Neural cell (in vitro differentiated cells): Measurements from ENCODE around the gene GALNT13. TPM values are rescaled to one million over a fixed set of nuclear protein-coding genes. Genes with fewer than 3 reads are reported as not detected.

Experiments used
- H2AFZ ChIP-seq: fragments of 200-600, 300-800 bp; sonication (generic), shearing (Covaris generic); 2 replicates; pipeline ENCODE4 v1.6.0; 2014; ENCODE audit warnings: low read depth, mild to moderate bottlenecking, antibody characterized with exemption, low read length, moderate library complexity
- H3F3A ChIP-seq: fragments of 200-600 bp; shearing (Covaris generic); 2 replicates; pipeline ENCODE4 v1.6.1; 2016; ENCODE audit warnings: mild to moderate bottlenecking, moderate library complexity, mixed read lengths, antibody characterized with exemption, low read length; ENCODE audit not compliant: insufficient read depth, poor library complexity, severe bottlenecking
- H3K27ac ChIP-seq: fragments of 200-600, 300-800 bp; sonication (generic), shearing (Covaris generic); 2 replicates; pipeline ENCODE4 v1.5.1; 2014; ENCODE audit warnings: mild to moderate bottlenecking, low read length, moderate library complexity
- H3K27me3 ChIP-seq: fragments of 300-800, 200-600 bp; sonication (generic), shearing (Covaris generic); 2 replicates; pipeline ENCODE4 v1.6.0; 2014; ENCODE audit warnings: mild to moderate bottlenecking, low read depth, low read length, moderate library complexity; ENCODE audit not compliant: insufficient read depth
- H3K36me3 ChIP-seq: fragments of 300-800, 200-600 bp; sonication (generic), shearing (Covaris generic); 2 replicates; pipeline ENCODE4 v1.5.1; 2014; ENCODE audit warnings: mild to moderate bottlenecking, antibody characterized with exemption, low read length, moderate library complexity; ENCODE audit not compliant: insufficient read depth
- H3K4me2 ChIP-seq: fragments of 300-800, 200-600 bp; sonication (generic), shearing (Covaris generic); 2 replicates; pipeline ENCODE4 v1.6.0; 2014; ENCODE audit warnings: mild to moderate bottlenecking, low read length
- H3K4me3 ChIP-seq: fragments of 300-800, 200-600 bp; sonication (generic), shearing (Covaris generic); 2 replicates; pipeline ENCODE4 v1.5.1; 2014; ENCODE audit warnings: mild to moderate bottlenecking, low read length, moderate library complexity
- H3K79me2 ChIP-seq: fragments of 200-600 bp; shearing (Covaris generic); replicated peaks from 2 replicates; pipeline ENCODE4 v1.6.0; 2014; ENCODE audit warnings: mild to moderate bottlenecking, low read length, moderate library complexity; ENCODE audit not compliant: insufficient read depth
- H3K9ac ChIP-seq: fragments of 300-800, 200-600 bp; sonication (generic), shearing (Covaris generic); 2 replicates; pipeline ENCODE4 v1.6.1; 2016; ENCODE audit warnings: mild to moderate bottlenecking, low read length, mixed read lengths
- H3K9me2 ChIP-seq: fragments of 200-600 bp; shearing (Covaris generic); 2 replicates; pipeline ENCODE4 v1.6.1; 2016; ENCODE audit warnings: mild to moderate bottlenecking, low read length, mixed read lengths; ENCODE audit not compliant: insufficient read depth
- H3K9me3 ChIP-seq: fragments of 200-600, 300-800 bp; sonication (generic), shearing (Covaris generic); 2 replicates; pipeline ENCODE4 v1.6.1; 2016; ENCODE audit warnings: mild to moderate bottlenecking, mixed run types, low read length, moderate library complexity, mixed read lengths
- H4K20me1 ChIP-seq: fragments of 200-600 bp; shearing (Covaris generic); 2 replicates; pipeline ENCODE4 v1.6.1; 2016; ENCODE audit warnings: mild to moderate bottlenecking, mixed run types; ENCODE audit not compliant: insufficient read depth
- CTCF ChIP-seq: fragments of 450-650 bp; IDR thresholded peaks from 2 replicates; pipeline ENCODE4 v1.5.1; 2014; ENCODE audit warnings: antibody characterized with exemption, mild to moderate bottlenecking, moderate library complexity; ENCODE audit not compliant: poor library complexity, severe bottlenecking
- EP300 ChIP-seq: fragments of 450-650 bp; conservative IDR thresholded peaks from 2 replicates; pipeline ENCODE4 v1.6.1; 2014; ENCODE audit warnings: antibody characterized with exemption, mild to moderate bottlenecking, moderate library complexity; ENCODE audit not compliant: poor library complexity, severe bottlenecking
- EZH2 ChIP-seq: fragments of 200-600, 300-800 bp; shearing (Covaris generic), sonication (generic); IDR thresholded peaks from 2 replicates; pipeline ENCODE4 v1.6.1; 2014; ENCODE audit warnings: antibody characterized with exemption, low read length, borderline replicate concordance, mild to moderate bottlenecking; ENCODE audit not compliant: insufficient read depth, poor library complexity, severe bottlenecking
- MXI1 ChIP-seq: fragments of 450-650 bp; conservative IDR thresholded peaks from 2 replicates; pipeline ENCODE4 v1.6.1; 2014; ENCODE audit warnings: antibody characterized with exemption, mild to moderate bottlenecking; ENCODE audit not compliant: poor library complexity, severe bottlenecking
- POLR2AphosphoS5 ChIP-seq: IDR thresholded peaks from 2 replicates; pipeline ENCODE4 v1.6.1; 2012
- RAD21 ChIP-seq: fragments of 450-650 bp; conservative IDR thresholded peaks from 2 replicates; pipeline ENCODE4 v1.6.1; 2014; ENCODE audit warnings: antibody characterized with exemption, mild to moderate bottlenecking, moderate library complexity
- REST ChIP-seq: IDR thresholded peaks from 2 replicates; pipeline ENCODE4 v1.6.1; 2012; ENCODE audit warnings: borderline replicate concordance
- SMC3 ChIP-seq: fragments of 450-650 bp; conservative IDR thresholded peaks from 2 replicates; pipeline ENCODE4 v1.6.1; 2014; ENCODE audit warnings: antibody characterized with exemption, mild to moderate bottlenecking, moderate library complexity; ENCODE audit not compliant: poor library complexity
- TAF1 ChIP-seq: IDR thresholded peaks from 2 replicates; pipeline ENCODE4 v1.6.1; 2012; ENCODE audit warnings: low read depth
- polyA plus RNA-seq: library from polyadenylated mRNA; depleted of rRNA; stranded (reverse); fragments of >200 nt; gene quantifications from 2 replicates; pipeline ENCODE4 v1.2.3, GENCODE V29; 2014

The GALNT13 gene
- polyA plus RNA-seq, 1 donor from 2014 or later, result 12.4 TPM

- H3K27ac ChIP-seq, result no peak overlapping the region
- no peaks in the 10 kb centered on the region for H3K9me3 ChIP-seq
- no peaks in the 10 kb centered on the region for H3K9me2 ChIP-seq
- H3K36me3 ChIP-seq, result peaks cover 4% of the 10 kb centered on the region
- H3K27me3 ChIP-seq, result peaks cover 11% of the 10 kb centered on the region
- no peak overlapping the region for H3K9ac ChIP-seq
- H3K4me3 ChIP-seq, result no peak overlapping the region
- TF ChIP-seq RAD21 (no peak), SMC3 (no peak), CTCF (no peak), TAF1 (no peak), REST (no peak), EP300 (no peak), MXI1 (no peak)
- no peaks in the 10 kb centered on the region for H4K20me1 ChIP-seq
- no peak overlapping the region for H2AFZ ChIP-seq
- H3K4me2 ChIP-seq, result no peak overlapping the region
- H3F3A ChIP-seq, result no peaks in the 10 kb centered on the region
- no peaks in the 10 kb centered on the region for H3K79me2 ChIP-seq
Observed at GRCh38 chr2:154437104-154437503, 565.4 kb downstream of the GALNT13 start.

GRCh38 chr2:154439156-154439555, 567.4 kb downstream of the GALNT13 start:
- H3K4me2 ChIP-seq, result no peak overlapping the region
- TF ChIP-seq REST, result no peak
- peak; percentile 68 for TF ChIP-seq CTCF
- no peak for TF ChIP-seq EZH2
- TF ChIP-seq EP300, result no peak
- TF ChIP-seq POLR2AphosphoS5, result no peak
- peak; percentile 74 for TF ChIP-seq RAD21
- no peak for TF ChIP-seq TAF1
- TF ChIP-seq MXI1, result no peak
- peak; percentile 74 for TF ChIP-seq SMC3
- H2AFZ ChIP-seq, result no peak overlapping the region
- H3F3A ChIP-seq, result no peaks in the 10 kb centered on the region
- no peaks in the 10 kb centered on the region for H3K9me3 ChIP-seq
- H3K9ac ChIP-seq, result no peak overlapping the region
- H3K27me3 ChIP-seq, result peaks cover 11% of the 10 kb centered on the region
- H3K36me3 ChIP-seq, result no peaks in the 10 kb centered on the region
- H3K4me3 ChIP-seq, result no peak overlapping the region
- no peaks in the 10 kb centered on the region for H3K79me2 ChIP-seq
- H3K27ac ChIP-seq, result no peak overlapping the region
- no peaks in the 10 kb centered on the region for H4K20me1 ChIP-seq
- H3K9me2 ChIP-seq, result no peaks in the 10 kb centered on the region
